Stimulated activated CD4-positive, alpha-beta T cell treated with anti-CD3 and anti-CD28 coated beads, Interleukin-1b, Interleukin-23, amount 100 ng/mL, for 1 hour (primary cell): ENCODE data around the gene PDK1.

Experiments
- DNase-seq, 2 donors: peaks; one replicate each; pipeline ENCODE4 v3.0.0-alpha.2; 2020; ENCODE audit warnings: low read depth in 2 of 2

The PDK1 gene

DNA sequence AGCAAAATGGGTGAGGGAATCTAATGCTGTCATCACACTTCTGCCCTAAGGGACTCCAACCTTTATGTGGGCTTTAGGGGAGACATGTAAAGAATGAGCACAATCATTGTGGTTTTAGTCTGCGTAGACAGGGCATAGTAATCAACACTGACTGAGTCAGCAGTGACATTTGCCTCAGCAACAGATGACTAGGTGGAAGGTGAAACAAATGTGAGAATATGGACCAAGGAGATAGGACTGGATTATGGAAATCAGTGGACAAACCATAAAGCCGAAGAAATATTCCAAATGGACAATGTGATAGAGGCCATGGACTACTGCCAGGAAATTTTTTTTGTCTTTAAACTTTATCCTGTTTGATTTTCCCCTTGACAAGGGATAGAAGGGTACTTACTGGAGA is 83.9 kb downstream of the PDK1 start:
- DNase-seq, result no peak

DNA sequence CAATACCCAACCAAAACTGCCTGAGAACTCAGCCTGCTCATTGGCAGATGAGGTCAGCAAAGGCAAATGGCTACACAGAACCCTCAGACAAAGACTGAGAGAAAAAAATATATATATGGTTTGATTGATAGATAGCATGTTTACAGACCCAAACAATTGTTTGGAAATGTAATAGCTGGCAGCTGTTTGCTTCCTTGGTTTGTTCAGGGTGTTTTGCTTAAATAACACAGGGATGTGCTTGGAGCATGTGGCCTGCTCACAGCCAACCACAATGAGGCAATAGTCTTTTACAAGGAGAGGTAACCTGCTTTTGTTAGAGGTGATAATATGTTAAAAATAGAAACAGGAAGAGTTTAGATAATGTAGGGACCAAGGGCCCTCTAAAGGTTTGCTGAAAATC is 84.5 kb downstream of the PDK1 start:
- no peak for DNase-seq

- no peak for DNase-seq
Measured at GRCh38 chr2:172642301-172643020, 86.6 kb downstream of the PDK1 start.

GRCh38 chr2:172643142-172643541 is 87.3 kb downstream of the PDK1 start:
- no peak for DNase-seq

DNA sequence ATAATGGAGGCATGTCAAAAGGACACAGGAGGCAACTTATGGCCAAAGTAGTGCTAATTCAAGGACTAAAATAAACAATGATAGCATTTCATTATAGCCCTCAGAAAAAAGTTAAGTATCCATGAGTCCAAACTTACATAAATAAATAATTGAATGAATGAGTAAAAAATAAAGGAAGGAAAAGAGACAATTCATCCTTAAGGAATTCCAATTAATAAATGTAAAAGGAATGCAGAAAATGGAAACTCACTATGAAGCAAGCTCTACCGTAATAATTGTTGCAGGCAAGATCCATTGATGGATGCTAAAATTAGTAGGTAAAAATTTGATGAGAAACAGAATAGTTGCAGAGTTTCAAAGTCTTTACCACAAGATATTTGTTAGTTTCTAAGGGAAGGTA is 91.5 kb downstream of the PDK1 start:
- no peak for DNase-seq

DNA sequence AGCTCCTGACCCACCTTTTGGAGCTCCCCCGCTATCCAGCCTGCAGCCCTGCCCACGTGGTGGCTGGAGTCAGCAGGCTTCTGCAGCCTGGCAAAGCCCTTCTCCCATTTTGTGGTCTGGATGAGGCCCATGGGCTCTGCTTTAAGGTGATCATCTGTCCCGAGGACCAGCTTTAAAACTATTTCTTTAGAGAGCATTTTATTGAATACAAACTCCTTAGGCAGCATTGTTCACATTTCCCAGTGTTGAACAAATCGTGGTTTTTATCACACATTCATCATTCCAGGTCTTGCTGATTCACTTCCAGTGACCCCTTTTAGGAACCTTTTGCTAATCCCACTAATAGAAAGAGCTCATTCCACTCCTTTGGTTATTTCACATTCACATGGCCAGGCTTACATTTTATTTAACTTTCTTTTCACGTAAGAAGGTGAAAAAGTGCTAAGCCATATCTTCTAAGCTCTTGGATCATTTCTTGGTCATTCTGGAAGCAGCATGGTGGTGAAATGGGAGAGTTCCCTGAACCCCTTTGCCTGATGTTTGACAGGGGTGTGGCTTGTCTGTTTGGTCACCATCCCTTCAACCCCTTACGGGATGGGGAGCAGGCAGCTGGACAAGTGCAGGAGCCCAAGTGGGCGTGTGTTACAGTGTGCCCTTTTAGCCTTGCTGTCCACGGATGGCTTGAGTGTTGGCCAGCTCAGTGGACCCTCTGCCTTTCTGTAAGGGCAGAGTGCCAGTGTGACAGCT is 99.4 kb downstream of the PDK1 start:
- DNase-seq, result no peak

GRCh38 chr2:172655838-172656573 is 100.1 kb downstream of the PDK1 start:
- DNase-seq, result no peak
